GM18499 (cell line): Measurements from ENCODE around the gene NRP1.
"Not testable (repeated sequence)": the region's sequence is repeated elsewhere in the genome, so short reads cannot be mapped to it uniquely, and the experiment has no call there.

ENCODE experiments used
- ATAC-seq: cut with Tn5 transposase; IDR thresholded peaks from one replicate; pipeline ENCODE4 v1.9.1; 2021; ENCODE audit warnings: moderate number of reproducible peaks; ENCODE audit not compliant: insufficient read depth, unreplicated experiment

Gene NRP1

DNA sequence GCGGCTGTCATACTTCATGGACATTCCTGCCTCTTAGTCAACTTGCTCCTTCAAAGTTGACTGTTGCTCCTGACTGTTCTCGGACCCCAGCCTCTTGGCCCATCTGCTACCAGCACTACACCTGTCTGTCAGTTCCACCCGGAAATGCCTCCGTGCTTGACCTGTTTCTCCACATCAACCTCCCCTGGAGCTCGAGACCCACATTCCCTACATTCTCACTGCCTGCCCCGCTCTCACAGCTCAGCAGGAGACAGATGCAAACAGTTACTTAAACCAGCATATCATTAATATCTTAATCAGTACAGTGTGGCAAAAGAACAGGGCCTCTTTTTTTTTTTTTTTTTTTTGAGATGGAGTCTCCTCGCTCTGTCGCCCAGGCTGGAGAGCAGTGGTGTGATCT is 174.3 kb downstream of the NRP1 start:
- no peak for ATAC-seq

DNA sequence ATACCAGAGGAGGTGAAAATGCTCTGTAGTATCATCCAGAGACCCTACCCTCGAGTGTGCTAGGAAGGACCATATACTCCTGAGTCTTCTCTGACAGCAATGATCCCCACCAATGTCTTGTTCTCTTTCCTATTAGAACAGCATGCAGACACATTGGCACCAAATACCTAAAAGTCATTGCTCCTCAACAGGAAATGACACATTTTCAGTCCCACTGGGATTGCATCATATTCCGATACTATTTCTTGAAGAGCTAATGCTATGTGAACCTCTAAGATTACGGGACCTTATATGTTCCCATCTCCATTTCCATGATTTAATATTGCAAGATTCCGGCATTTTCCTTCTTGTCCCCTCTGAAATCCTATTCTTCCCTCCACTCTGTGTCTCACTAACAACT is 177.4 kb downstream of the NRP1 start:
- no peak for ATAC-seq

DNA sequence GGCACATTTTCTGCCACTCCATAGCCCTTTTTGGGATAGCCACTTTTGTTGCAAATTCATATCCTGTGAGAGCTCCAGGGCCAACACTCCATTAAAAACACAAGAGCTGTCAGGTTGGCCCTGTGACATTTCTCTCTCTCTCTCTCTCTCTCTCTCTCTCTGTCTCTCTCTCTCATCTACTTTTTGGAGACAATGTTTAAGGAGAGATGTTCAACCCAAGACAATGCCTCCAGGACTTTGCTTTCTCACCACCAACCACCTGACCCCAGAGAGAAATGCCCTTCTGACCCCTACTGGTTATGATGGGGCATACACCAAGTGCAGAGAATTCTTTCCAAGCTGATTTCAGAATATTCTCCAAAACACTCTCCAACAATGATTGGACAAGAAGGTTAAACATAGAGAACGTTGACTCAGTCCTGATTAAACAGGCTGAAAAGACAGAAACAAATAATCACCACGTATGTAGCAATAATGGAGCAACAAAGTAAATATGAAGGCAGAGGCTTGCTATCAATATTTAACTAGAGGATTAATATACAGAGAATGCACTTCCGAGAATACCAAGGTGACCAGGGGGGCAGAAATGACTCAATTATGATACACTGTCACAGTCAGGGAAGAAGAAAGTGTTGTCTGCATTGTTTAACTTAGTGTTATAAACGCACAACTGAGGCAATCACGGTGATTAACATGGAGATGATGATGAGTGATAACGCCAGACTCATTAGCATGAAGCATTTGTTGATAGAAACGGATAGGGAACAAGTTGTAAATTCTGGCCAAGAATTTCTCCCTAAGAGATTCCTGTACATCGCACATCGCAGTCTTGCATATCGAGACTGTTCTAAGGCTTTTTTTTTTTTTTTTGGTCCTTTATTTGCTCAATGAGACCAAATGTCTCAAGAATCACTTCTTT is 178.5 kb downstream of the NRP1 start:
- peak; percentile 85 for ATAC-seq

- no peak for ATAC-seq
These were observed 179.9 kb downstream of the NRP1 start for GRCh38 chr10:33154590-33154989.

DNA sequence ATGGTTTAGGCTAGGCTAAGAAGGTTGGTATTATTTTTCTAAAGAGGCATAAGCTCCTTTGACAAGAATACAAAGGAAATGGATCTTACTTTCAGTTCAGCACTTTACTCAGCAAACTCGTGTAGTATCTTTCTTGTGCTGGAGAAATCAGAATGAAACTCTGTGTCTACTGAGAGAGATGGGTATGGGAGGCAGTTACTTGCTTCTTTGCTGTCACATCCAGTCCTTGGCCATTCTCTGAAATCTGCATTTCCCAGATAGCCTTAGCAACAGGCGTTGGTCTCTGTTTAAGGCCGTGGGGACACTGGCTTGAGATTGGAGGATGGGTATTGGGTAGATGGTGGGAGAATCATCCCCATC is 180.5 kb downstream of the NRP1 start:
- ATAC-seq, result no peak

DNA sequence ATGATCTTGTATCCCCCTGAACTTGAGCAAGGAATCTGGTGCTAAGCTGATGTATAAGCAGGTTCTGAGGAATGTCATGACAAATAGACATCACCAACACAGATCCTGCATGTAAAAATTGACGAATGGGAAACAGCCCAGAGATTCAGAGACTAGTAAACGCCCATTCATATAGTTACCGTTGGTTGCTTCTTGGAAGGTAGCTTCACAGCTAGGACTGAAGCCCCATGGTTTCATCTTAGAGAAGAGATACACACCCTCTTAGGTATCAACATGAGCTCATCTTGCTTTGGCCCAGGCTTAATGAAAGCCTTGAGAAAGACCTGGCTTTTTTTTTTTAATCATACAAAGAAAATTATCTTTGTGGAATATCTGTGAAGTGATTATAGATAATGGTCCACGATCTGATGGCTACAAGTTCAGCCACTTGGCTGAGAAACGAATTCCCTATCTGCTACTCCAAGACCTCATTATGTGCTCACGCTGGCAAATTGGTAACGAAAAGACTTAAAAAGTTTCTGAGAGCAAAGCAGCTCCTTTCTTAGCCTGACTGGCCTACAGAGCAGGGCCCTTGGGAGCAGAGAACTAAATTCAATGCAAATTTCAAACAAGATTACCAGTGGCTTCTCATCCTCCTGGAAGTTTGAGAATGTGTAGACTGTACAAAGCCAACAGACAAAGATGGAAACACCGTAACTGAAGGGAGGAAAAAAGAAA is 181.1 kb downstream of the NRP1 start:
- ATAC-seq, result no peak

DNA sequence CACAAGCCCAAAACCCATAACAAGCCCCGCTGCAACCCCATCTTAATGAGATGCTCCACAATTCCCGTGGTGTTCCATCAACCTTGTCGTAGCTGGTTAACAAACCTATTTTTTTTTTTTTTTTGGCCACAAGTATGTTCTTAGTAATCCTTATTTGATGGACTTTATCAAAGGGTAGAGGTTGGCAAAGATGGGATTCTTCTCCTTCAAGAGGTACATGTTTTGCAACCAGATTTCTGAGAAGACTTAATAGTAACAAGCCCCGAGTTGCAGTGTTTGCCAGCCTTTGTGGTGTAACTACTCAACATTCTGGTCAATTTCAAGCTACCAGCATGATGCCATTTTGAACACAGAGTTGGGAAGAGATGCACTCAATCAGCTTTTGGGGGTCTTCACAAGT is 181.7 kb downstream of the NRP1 start:
- no peak for ATAC-seq

GRCh38 chr10:33152146-33152545 is 182.3 kb downstream of the NRP1 start:
- no peak for ATAC-seq

- no peak for ATAC-seq
These were observed 183.1 kb downstream of the NRP1 start for GRCh38 chr10:33151344-33151864.

DNA sequence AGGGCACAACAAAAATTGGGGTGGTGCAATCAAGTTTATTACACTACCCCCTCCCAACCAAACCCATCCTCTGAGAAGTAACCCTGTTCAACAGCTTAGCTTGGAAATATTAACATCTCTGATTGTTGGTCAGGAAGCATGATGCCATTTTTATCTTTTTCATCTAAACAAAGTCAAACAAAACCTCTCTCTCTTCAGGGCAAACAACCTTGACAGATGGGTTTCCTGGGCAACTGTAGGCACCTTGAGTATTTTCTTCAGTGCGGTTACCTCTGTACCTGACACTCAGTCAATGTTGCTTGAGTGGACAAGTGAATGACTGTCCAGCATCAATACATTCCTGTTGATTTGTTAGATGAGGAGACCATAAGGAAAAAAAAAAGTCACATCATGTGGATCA is 183.6 kb downstream of the NRP1 start:
- no peak for ATAC-seq

GRCh38 chr10:33150146-33150545 is 184.3 kb downstream of the NRP1 start:
- ATAC-seq, result no peak

DNA sequence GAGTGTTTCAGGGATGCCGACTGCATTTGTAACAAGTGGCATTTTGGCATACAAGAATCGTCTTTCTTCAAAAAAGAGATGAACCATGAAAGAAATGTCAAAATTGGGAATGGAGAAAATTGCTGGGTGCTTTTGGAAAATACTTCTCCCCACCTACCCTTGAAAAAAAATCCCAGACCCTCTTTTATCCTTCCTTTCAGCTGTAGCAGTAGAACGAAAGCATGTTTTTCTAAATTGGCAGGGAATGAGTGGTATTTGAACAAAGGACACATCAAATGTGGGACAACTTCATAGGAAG is 187.5 kb downstream of the NRP1 start:
- ATAC-seq, result no peak

DNA sequence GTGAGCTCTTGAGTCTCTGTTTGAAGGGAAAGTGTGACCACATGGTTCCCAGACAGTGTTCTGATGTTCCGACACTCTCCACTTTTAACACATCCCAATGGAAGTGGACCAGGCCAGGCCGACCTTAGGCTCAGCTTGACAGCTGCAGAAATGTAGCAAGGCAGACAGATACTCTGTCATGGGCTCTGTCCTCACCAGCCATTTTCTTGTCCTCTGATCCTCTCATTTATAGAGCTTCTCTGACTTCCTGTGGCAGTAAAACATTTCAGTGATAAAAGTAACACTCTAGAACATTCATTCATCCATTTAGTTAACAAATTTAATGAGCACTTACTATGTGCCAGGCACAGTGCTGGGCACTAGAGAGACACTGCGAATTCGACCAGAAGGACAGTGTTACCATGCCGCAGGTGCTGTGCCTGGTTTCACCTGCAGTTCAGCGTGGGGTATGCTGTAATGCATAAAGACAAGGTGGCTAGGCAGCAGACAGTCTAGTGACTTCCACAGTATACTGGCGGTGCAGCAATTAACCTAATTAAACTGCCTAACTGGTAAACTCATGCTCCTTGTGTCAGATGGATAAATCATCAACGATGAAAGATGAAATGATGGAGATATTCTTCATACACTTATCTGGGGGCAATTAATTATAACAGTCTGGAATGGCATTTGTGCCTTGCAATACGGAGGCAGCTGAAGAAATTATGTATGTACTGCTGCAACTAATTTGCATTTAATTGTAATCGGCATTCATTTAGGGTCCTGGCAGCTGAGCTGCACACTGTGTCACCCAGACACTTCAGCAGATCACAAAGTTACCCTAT is 188.1 kb downstream of the NRP1 start:
- ATAC-seq, result no peak

DNA sequence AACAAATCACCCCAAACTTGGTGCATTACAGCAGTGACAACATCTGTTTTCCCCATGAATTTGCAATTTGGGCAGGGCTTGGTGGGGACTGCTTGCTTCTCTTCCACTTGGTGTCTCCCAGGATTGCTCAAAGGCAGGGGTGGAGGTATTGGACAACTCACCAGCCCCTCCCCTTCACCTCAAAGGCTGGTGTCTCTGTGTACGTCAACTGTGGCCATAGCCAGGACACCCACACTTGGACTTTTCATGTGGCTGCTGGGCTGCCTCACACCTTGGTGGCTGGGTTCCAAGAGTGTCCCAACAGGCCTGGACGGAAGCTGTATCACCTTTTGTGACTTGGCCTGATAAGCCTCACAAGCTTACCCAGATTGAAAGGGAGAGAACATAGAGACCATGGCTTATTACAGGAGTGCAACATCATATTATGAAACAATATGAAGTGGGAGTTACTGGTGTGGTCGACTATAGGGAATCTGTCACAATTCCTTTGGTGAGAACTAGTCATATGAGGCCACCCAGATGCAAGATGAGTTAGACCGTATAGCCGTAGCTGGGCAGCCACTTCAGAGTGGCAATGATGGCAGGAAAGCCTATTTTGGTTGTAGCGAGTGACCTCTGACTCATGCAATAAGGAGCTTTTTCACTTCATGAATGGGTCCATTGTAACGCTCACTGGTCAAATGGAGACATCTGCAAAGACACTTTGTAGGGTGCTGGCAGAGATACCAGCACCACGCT is 188.8 kb downstream of the NRP1 start:
- no peak for ATAC-seq

DNA sequence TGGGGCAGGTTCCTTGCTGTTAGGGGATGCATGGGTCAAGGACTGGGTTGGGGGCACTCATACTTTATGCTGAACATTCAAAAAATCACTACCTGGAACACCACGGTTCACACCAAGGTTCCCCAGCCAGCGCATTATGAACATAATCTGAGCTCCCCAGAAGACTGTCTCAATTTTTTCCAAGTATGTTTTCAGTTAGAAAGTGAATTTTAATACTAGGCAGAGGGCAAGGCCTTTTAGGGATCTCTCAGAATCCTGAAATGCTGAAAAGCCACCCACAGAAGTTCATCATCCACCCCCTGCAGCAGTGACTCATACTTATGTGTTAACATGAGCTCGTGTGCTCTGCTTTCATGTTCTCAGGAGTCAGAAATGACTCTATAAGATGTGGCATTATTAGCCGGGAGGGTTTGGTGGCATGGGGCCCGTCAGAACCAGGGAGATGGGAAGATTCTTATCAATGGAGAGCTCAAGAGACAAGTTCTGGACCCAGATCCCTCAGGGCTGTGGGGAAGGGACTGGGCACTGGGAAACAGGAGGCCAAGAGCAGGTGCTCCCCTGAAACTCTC is 191.2 kb downstream of the NRP1 start:
- no peak for ATAC-seq

DNA sequence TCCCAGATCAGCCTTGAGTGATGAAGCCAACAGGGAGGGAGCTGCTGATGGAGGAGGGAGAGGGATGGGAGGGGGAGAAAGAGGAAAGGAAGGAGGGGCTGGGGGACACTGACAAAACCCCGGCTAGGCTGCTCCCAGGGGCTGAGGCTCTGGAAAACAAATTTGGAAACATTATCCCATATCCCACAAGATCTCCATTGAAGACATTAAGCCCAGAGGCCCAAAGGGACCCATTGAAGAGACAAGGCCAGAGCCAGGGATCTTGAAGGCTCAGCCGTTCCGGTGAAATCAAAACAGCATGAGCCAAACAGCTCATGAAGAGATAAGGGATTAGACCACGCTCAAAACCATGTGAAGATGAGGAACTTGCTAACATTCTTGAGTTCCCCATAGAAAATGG is 192.2 kb downstream of the NRP1 start:
- ATAC-seq, result no peak

DNA sequence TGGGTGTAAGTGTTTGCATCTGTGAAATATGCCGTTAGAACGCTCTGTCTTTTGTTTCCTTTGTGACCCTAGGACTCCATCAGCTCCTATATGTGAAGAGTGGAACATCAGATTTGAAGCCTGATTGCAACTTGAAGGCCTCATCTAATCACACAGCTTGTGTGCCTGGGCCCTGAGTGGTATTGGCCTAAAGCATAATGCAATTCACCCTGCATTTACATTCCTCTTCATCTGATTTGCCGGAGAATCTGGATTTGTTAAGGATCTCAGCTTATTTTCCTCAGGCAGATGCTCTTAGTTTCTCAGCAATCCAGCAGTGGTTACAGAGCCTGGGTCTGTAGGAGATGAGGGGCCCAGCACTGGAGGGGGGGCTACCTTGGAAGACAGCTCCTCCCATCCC is 193.2 kb downstream of the NRP1 start:
- ATAC-seq, result no peak

- no peak for ATAC-seq
These were observed 195.3 kb downstream of the NRP1 start for GRCh38 chr10:33139181-33139646.

GRCh38 chr10:33138686-33139085 is 195.8 kb downstream of the NRP1 start:
- not testable (repeated sequence) for ATAC-seq
